Keratinocyte (primary cell): ENCODE results near the gene NEXN.

Experiments used
- CTCF ChIP-seq, 3 experiments: IDR thresholded peaks in 1 of 3; conservative IDR thresholded peaks in 1 of 3; optimal IDR thresholded peaks in 1 of 3; 2 replicates in 2 of 3; 3 replicates in 1 of 3; pipeline versions ENCODE3 to v1.5.1; 2011; ENCODE audit warnings: low read length in 3 of 3, mild to moderate bottlenecking in 3 of 3, moderate library complexity in 2 of 3, control low read depth in 1 of 3, inconsistent platforms in 1 of 3; ENCODE audit not compliant: insufficient read depth in 2 of 3; ENCODE audit errors: extremely low read depth in 1 of 3
- EZH2 ChIP-seq: IDR thresholded peaks from one replicate; pipeline ENCODE4 v1.6.1; 2012; ENCODE audit warnings: inconsistent platforms, mild to moderate bottlenecking, low read length, moderate library complexity

GRCh38 chr1:77929806-77930205, 41.4 kb downstream of the NEXN start:
- TF ChIP-seq CTCF (optimal IDR thresholded peaks at IDR 0.05 in 1 of 3, IDR thresholded peaks at IDR 0.05 in 1 of 3, conservative IDR thresholded peaks at IDR 0.05 in 1 of 3; ENCODE audit: extremely low read depth in 1 of 3, insufficient read depth in 2 of 3, low read length in 3 of 3), result no peak
- TF ChIP-seq EZH2, result no peak
